Tibial nerve (tissue), 4 donors: ENCODE results near the gene DCTPP1.
"Not testable (repeated sequence)": the region's sequence is repeated elsewhere in the genome, so short reads cannot be mapped to it uniquely, and the experiment has no call there.

ENCODE experiments used
- CTCF ChIP-seq, 5 experiments: fragments of 200-600 bp in 3 of 5; fragments of 450-650 bp in 2 of 5; sonication (generic) in 3 of 5; IDR thresholded peaks; one replicate each; pipeline ENCODE4 v1.5.1; 2016 to 2019; ENCODE audit warnings: antibody characterized with exemption in 5 of 5, mild to moderate bottlenecking in 3 of 5, moderate library complexity in 2 of 5
- EP300 ChIP-seq, 2 donors: sonication (generic); formaldehyde crosslinking; IDR thresholded peaks; one replicate each; pipeline ENCODE4 v1.6.1; 2017; ENCODE audit warnings: antibody characterized with exemption in 2 of 2, mild to moderate bottlenecking in 1 of 2
- POLR2A ChIP-seq, 2 donors: fragments of 450-650 bp; IDR thresholded peaks; one replicate each; pipeline ENCODE4 v1.6.1; 2017; ENCODE audit warnings: antibody characterized with exemption in 2 of 2, mild to moderate bottlenecking in 2 of 2, moderate library complexity in 2 of 2

DNA sequence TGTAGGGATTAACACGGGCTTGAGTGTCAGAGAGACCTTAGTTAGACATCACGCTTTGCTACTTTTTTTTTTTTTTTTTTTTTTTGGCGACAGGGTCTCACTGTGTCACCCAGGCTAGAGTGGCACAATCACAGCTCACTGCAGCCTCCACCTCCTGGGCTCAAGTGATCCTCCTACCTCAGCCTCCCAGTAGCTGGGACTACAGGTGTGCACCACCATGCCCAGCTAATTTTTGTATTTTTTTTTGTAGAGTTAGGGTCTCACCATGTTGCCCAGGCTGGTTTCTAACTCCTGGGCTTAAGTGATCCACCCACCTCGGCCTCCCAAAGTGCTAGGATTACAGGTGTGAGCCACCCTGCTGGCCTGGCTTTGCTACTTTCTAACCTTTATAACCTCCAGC lies 33.2 kb downstream of the DCTPP1 start:
- TF ChIP-seq CTCF, POLR2A, EP300 (IDR thresholded peaks at IDR 0.05): not testable (repeated sequence)
